Measurements from ENCODE around the gene C1orf232. TPM values are rescaled to one million over a fixed set of nuclear protein-coding genes. Genes with fewer than 3 reads are reported as not detected.

C1orf232 gene
- total and polyA plus RNA-seq, 2 of the 8 experiments (the other 6 are each of a cell fraction or from before 2014, with no cell fraction given): not detected

DNA sequence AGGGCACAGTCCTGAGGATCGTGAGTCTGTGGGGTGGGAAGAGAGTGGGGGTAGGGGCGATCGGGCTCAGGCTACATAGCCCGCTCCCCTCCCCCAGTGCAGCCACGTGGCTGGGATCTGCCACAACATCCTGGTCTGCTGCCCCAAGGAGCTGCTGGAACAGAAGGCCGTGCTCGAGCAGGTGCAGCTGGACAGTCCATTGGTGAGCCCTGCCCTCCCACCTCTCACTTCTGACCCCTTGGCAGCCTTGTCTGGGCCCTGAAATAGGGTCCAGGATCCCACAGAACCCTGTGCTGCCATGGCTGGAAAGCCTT is 13.6 kb upstream of the C1orf232 start:
- H2AFZ ChIP-seq (ENCODE audit: low read length): no peak overlapping the region
- ChIA-PET CTCF (ENCODE audit: partially characterized antibody) (interaction anchor here (2.7 to 12.6 kb wide), 2 partner anchors 8 to 51 kb away, joined by 7 to 159 read pairs; partner anchors contain the start of genes C1orf232, CEP85, CNKSR1 and ZNF593), POLR2A (ENCODE audit: partially characterized antibody) (interaction anchor here (0.9 kb wide), 1 partner anchor 93 kb away, joined by 3 read pairs; no protein-coding TSS in a partner anchor)
- H3K79me1 ChIP-seq (ENCODE audit: low read depth, low read length): no peaks in the 10 kb centered on the region; the same call in 1 of the 2 replicates
- no peak overlapping the region for H3K23ac ChIP-seq (ENCODE audit: insufficient read length)
- H3K27ac ChIP-seq (ENCODE audit: low read depth, low read length): no peak overlapping the region
- no peaks in the 10 kb centered on the region for H3K79me2 ChIP-seq (ENCODE audit: control insufficient read depth in 1 of 2, insufficient read depth in 2 of 2, low read length in 2 of 2)
- no peak overlapping the region for H2BK20ac ChIP-seq (ENCODE audit: low read length)
- H4K20me1 ChIP-seq (replicated peaks in 1 of 2; ENCODE audit: control insufficient read depth in 1 of 2, insufficient read depth in 2 of 2, low read length in 2 of 2): peaks cover 0 to 2% of the 10 kb centered on the region in 2 experiments
- no peak overlapping the region for H3K4me2 ChIP-seq (ENCODE audit: insufficient read depth in 1 of 2, low read depth in 2 of 2, low read length in 2 of 2)
- H4K91ac ChIP-seq (replicated peaks; ENCODE audit: insufficient read length, low read length): no peak overlapping the region
- no peak overlapping the region for H4K5ac ChIP-seq (ENCODE audit: insufficient read length, low read depth, low read length)
- H4K8ac ChIP-seq (ENCODE audit: extremely low read depth, insufficient read depth, low read length): no peak overlapping the region
- no peak overlapping the region for H2AK5ac ChIP-seq (ENCODE audit: low read depth, low read length)
- H3K36me3 ChIP-seq (ENCODE audit: control insufficient read depth in 2 of 4, insufficient read depth in 4 of 4, low read length in 3 of 4): peaks cover 0 to 4% (median 3%) of the 10 kb centered on the region in 4 experiments; a peak in 4 of 8 replicates
- no peak overlapping the region for H3K9ac ChIP-seq (replicated peaks in 1 of 4; ENCODE audit: extremely low read depth in 1 of 4, low read depth in 3 of 4, low read length in 3 of 4)
- no peak overlapping the region for H3K14ac ChIP-seq (ENCODE audit: insufficient read length)
- no peak overlapping the region for H2BK12ac ChIP-seq (ENCODE audit: low read depth, low read length)
- no peak overlapping the region for H3K4ac ChIP-seq (replicated peaks; ENCODE audit: insufficient read length, low read depth, low read length)
- no peaks in the 10 kb centered on the region for H3K9me3 ChIP-seq (ENCODE audit: insufficient read depth in 2 of 2, low read depth in 1 of 2, low read length in 1 of 2)
- FAIRE-seq: no peak
- no peaks in the 10 kb centered on the region for H3K27me3 ChIP-seq (replicated peaks in 1 of 4; ENCODE audit: control insufficient read depth in 3 of 4, extremely low read depth in 1 of 4, insufficient read depth in 3 of 4, low read length in 3 of 4)
- H3K18ac ChIP-seq (ENCODE audit: extremely low read depth, low read length): no peak overlapping the region
- no peak for DNase-seq (ENCODE audit: low read depth in 1 of 2, low spot score in 2 of 2)
- peaks cover 2% of the 10 kb centered on the region; the same call in 1 of the 2 replicates for H3K23me2 ChIP-seq (ENCODE audit: low read depth, low read length)
- no peak overlapping the region for H3K4me3 ChIP-seq (ENCODE audit: extremely low read depth in 1 of 4, insufficient read depth in 2 of 4, low read depth in 3 of 4, low read length in 4 of 4)
- H3K56ac ChIP-seq (replicated peaks; ENCODE audit: insufficient read length, low read depth, low read length): no peak overlapping the region
- no peak overlapping the region for H2BK5ac ChIP-seq (ENCODE audit: low read depth, low read length)
- no peak overlapping the region for H2BK15ac ChIP-seq (ENCODE audit: low read length)
- 90% methylated on average over 5 of the region's 7 CpGs; no CpG with 5 or more reads in 1 of the 2 experiments for WGBS, 2 experiments (ENCODE audit: extremely low coverage in 1 of 2, insufficient coverage in 1 of 2, insufficient read length in 1 of 2, insufficient replicate concordance in 2 of 2, low coverage in 1 of 2, low lambda C conversion rate in 2 of 2, missing lambda C conversion rate in 1 of 2)
- H3K4me1 ChIP-seq (replicated peaks in 1 of 4; ENCODE audit: control insufficient read depth in 3 of 4, insufficient read depth in 4 of 4, low read length in 3 of 4): no peaks in the 10 kb centered on the region; a peak in 1 of 7 replicates
- no peak overlapping the region for H2BK120ac ChIP-seq (replicated peaks; ENCODE audit: low read depth, low read length)
- TF ChIP-seq SIN3A (conservative IDR thresholded peaks at IDR 0.05 in 1 of 2, IDR thresholded peaks at IDR 0.05 in 1 of 2; ENCODE audit: low read depth in 1 of 2, low read length in 2 of 2) (no peak), SP1 (IDR thresholded peaks at IDR 0.05; ENCODE audit: low read depth, low read length) (no peak), ASH2L (IDR thresholded peaks at IDR 0.05; ENCODE audit: low read length) (no peak), RNF2 (IDR thresholded peaks at IDR 0.05; ENCODE audit: borderline replicate concordance, low read depth, low read length, missing control alignments, poor library complexity, severe bottlenecking) (no peak), CBX8 (IDR thresholded peaks at IDR 0.05; ENCODE audit: borderline replicate concordance, low read depth, low read length) (no peak), BRCA1 (IDR thresholded peaks at IDR 0.05; ENCODE audit: low read depth, low read length) (no peak), RBBP5 (IDR thresholded peaks at IDR 0.05; ENCODE audit: borderline replicate concordance, low read depth, low read length) (no peak), KDM5A (IDR thresholded peaks at IDR 0.05; ENCODE audit: low read length) (no peak), CHD2 (IDR thresholded peaks at IDR 0.05; ENCODE audit: low read length) (no peak), SRF (IDR thresholded peaks at IDR 0.05; ENCODE audit: low read depth, low read length) (no peak), ATF3 (IDR thresholded peaks at IDR 0.05; ENCODE audit: insufficient read depth, low read depth, low read length) (no peak), KDM4A (IDR thresholded peaks at IDR 0.05; ENCODE audit: low read depth, low read length, severe bottlenecking) (no peak), PHF8 (conservative IDR thresholded peaks at IDR 0.05; ENCODE audit: low read depth, low read length) (no peak)

All from H1 (cell line).